Fibroblast of the aortic adventitia (primary cell): Measurements from ENCODE around the gene SPRY4. TPM values are rescaled to one million over a fixed set of nuclear protein-coding genes. Genes with fewer than 3 reads are reported as not detected.
"Not testable (repeated sequence)": the region's sequence is repeated elsewhere in the genome, so short reads cannot be mapped to it uniquely, and the experiment has no call there.

ENCODE experiments used
- DNase-seq: peaks from one replicate; pipeline ENCODE4 v3.0.0-alpha.2; 2010; ENCODE audit warnings: low read depth
- H3K4me3 ChIP-seq: 2 replicates; pipeline ENCODE4 v1.5.1; 2011; ENCODE audit warnings: low read depth, mild to moderate bottlenecking, control low read depth, low read length, moderate library complexity
- CTCF ChIP-seq: IDR thresholded peaks from 2 replicates; pipeline ENCODE4 v1.5.1; 2011; ENCODE audit warnings: mild to moderate bottlenecking, low read length, control low read depth, inconsistent platforms; ENCODE audit not compliant: insufficient read depth
- total RNA-seq: library from RNA; depleted of rRNA; stranded (reverse); fragments of >200 nt; gene quantifications from 2 replicates; pipeline ENCODE4 v1.2.3, GENCODE V29; 2012; ENCODE audit warnings: low replicate concordance

SPRY4 gene
- 1.3 and 13.9 TPM in 2 replicates for total RNA-seq

GRCh38 chr5:142324871-142325724, at the start of gene SPRY4:
Gene SPRY4 (minus strand): TSS chr5:142325021. CDS start chr5:142315108, 9,913 bp downstream.
- DNase-seq, result peak; percentile 99
- no peak for TF ChIP-seq CTCF
- H3K4me3 ChIP-seq, result peak within 1 kb of the TSS; percentile 83

- H3K4me3 ChIP-seq, result no peak overlapping the region
- TF ChIP-seq CTCF, result no peak
- DNase-seq, result no peak
Observed at GRCh38 chr5:142368529-142368928, 43.7 kb upstream of the SPRY4 start.

GRCh38 chr5:142366007-142366406, 41.2 kb upstream of the SPRY4 start:
- DNase-seq, result no peak
- TF ChIP-seq CTCF, result no peak
- H3K4me3 ChIP-seq, result no peak overlapping the region

- no peak for DNase-seq
- H3K4me3 ChIP-seq, result no peak overlapping the region
- no peak for TF ChIP-seq CTCF
Observed at GRCh38 chr5:142364251-142365145, 39.7 kb upstream of the SPRY4 start.

- H3K4me3 ChIP-seq, result no peak overlapping the region
- TF ChIP-seq CTCF, result no peak
- no peak for DNase-seq
Observed at GRCh38 chr5:142363619-142363963, 38.8 kb upstream of the SPRY4 start.

GRCh38 chr5:142362193-142362592, 37.4 kb upstream of the SPRY4 start:
- not testable (repeated sequence) for DNase-seq, H3K4me3 ChIP-seq

GRCh38 chr5:142360607-142361120, 35.8 kb upstream of the SPRY4 start:
- H3K4me3 ChIP-seq, result no peak overlapping the region
- no peak for TF ChIP-seq CTCF
- peak; percentile 36 for DNase-seq
